Activated CD4-positive, CD25-positive, alpha-beta regulatory T cell (primary cell): ENCODE data around the gene GDI2.
A peak's percentile ranks its signal among the peaks of the same experiment; 100 is the strongest.
"Not testable (repeated sequence)": the region's sequence is repeated elsewhere in the genome, so short reads cannot be mapped to it uniquely, and the experiment has no call there.

Experiments
- DNase-seq, 4 experiments: peaks; one replicate each; lab custom pipeline; 2025; lab: John Stamatoyannopoulos, UW

Gene GDI2

DNA sequence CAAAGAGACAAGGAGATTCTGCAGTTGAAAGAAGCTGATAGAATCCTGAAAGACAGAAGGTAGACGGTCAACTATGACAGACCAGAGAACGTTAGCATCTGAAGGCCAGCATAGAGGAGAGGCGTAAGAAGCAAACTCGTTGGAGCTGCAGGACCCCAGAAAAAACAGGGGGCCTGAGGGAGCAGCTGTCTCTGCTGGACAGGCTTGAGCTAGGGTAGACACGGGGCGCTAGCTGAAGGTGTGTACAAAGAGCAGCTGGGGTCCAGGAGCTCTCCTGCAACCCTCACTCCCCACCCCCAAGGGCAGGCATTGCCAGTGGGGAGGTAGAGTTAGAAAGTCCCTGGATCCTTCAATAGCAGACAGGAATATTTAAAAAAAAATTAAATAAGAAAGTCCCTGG is 14.6 kb upstream of the GDI2 start:
- no peak for DNase-seq

DNA sequence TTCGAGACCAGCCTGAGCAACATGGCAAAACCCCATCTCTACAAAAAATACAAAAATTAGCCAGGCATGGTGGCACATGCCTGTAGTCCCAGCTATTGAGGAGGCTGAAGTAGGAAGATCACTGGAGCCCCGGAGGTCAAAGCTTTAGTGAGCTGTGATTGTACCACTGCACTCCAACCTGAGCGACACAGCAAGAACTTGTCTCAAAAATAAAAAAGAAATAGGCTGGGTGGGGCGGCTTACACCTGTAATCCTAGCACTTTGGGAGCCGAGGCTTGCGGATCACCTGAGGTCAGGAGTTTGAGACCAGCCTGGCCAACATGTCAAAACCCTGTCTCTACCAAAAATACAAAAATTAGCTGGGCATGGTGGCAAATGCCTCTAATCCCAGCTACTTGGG is 13.3 kb upstream of the GDI2 start:
- not testable (repeated sequence) for DNase-seq

DNA sequence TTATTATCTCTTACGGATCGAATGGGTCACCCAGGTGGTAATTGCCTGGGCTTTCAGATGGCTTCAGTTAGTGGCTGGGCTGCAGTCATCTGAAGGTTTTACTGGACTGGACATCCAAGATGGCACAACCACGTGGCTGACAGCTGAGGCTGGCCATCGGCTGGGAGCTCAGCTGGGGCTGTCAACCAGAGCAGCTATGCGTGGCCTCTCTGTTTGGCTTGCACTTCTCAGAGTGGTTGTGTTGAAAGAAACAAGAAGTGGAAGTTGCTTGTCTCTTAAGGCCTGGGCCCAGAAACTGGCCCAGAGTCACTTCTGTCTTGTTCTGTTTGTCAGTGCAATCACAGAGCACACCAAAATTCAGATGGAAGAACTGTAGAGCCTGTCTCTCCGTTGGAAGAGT is 5.7 kb upstream of the GDI2 start:
- DNase-seq: no peak

DNA sequence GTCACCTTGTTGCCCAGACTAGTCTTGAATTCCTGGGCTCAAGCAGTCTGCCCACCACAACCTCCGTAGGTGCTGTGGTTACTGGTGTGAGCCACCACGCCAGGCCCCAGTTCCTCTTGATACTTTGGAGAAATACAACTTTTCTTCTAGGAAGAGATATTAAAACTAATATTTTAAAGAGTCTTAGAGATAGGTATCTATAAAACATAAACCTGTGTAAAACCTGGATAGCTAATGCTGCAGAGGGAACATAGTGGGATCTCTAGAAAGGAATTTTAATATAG is 4.8 kb upstream of the GDI2 start:
- no peak for DNase-seq

DNA sequence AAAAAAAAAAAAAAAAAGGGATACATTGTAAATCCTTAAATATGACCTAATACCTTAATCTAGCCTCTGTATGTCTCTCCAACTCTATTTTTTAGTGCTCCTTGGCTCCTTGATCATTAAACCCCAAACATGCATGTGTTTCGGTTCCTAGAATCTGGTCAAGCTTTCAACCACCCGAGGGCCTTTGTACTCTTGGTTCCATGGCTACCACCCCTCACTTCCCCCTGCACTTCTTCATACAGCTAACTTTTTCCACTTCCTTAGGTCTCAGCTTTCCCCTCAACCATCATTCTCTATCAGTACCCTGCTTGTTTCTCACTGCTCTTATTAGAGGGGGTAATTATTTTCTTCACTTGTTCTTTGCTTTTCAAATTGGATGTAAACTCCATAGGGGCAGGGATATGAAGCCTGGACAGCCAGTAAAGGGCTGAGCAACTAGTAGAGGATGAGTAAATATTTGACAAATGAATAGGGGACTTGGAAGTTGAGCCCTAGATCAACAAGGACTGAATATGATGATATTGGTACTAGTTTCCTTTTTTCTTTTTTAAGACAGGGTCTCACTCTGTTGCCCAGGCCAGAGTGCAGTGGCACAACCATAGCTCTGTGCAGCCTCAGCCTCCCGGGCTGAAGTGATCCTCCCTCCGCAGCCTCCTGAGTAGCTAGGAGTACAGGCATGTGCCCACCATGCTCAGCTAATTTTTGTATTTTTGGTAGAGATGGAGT is 4.3 kb upstream of the GDI2 start:
- no peak for DNase-seq

DNA sequence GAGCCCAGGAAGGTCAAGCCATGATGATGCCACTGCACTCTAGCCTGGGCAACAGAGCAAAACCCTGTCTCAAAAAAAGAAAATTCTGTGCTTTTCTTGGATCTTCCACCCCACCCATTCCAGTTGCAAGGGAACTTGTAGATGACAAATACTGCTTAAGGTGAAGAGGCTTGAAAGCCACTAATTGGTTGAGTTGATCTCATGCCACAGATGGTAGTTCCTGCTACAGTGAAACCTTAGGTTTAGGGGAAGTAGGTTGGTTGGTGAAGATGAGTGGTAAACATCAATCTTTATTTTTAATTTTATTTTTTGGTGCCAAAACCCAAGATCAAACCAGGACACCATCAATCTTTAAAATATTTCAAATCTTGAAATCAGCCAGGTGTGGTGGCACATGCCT is 2.9 kb upstream of the GDI2 start:
- no peak for DNase-seq

GRCh38 chr10:5814110-5815107 is 1.2 kb upstream of the GDI2 start:
- DNase-seq: no peak

GRCh38 chr10:5813091-5813340 is 218 bp downstream of the GDI2 start:
- no peak for DNase-seq

- DNase-seq: peak in 3 of 4 experiments; percentile 16 to 24 (median 24)
These were observed 747 bp downstream of the GDI2 start for GRCh38 chr10:5812283-5813090.

DNA sequence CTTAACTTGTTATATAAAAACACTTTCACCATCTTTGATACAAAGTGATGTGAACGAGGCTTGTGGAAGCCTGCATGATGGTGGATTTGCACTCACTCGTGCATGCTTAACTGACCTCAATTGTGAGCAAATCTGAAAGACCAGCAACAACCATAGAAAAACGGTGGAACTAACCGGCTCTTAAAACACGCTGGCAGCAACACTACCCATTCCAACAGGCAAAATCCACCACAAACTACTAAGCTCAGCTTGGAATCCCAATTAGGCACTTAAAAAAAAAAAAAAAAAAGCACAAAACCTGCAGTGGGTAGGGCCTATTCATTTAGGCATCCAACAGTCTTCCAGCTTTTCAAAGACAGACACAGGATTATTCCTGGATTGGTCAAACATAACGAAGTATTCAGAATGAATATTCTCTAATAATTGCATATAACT is 1.8 kb downstream of the GDI2 start:
- no peak for DNase-seq

- no peak for DNase-seq
These were observed 3.0 kb downstream of the GDI2 start for GRCh38 chr10:5810225-5810624.

DNA sequence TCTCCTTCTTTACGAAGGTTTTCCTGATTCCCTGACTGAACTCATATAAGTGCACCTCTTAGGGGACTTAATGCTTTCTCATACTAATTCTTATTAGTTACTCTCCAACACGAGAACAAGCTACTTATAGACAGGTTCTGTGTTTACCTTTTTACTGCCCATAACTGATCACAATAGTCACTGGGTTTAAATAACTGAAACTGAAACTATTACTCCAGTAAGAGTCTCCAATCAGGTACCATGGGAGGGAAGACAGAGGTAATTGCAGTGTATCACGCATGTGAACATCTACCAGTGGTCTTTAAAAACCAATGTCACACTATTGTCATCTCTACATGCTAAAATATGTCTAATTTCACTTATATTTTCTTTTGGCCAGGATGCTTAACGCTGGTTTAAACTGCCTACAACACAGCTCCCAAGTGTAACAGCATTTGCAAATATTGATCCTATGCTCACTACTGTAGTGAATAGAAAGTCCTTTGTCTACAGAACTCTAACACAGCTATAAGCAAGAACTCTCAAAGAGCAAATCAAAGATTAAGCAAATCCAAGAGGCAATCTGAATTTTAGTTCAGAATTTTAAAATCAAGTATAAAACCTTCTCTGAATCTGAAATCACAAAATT is 3.6 kb downstream of the GDI2 start:
- no peak for DNase-seq

- DNase-seq: not testable (repeated sequence)
These were observed 4.3 kb downstream of the GDI2 start for GRCh38 chr10:5808783-5809392.

GRCh38 chr10:5806745-5807144 is 6.5 kb downstream of the GDI2 start:
- DNase-seq: no peak

- no peak for DNase-seq
These were observed 7.5 kb downstream of the GDI2 start for GRCh38 chr10:5805711-5806110.

DNA sequence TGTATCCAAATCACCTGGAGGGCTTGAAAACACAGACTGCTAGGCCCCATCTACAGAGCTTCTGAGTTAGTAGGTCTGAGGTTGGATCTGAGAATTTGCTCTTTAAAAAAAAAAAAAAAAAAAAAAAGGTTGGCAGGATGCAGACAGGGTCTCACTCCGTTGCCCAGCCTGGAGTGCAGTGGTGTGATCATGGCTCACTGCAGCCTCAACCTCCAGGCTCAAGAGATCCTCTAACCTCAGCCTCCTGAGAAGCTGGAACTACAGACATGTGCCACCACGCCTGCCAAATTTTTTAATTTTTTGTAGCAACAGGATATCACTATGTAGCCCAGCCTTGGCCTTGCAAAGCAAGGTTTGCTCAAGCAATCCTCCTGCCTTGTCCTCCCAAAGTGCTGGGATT is 8.0 kb downstream of the GDI2 start:
- DNase-seq: no peak

DNA sequence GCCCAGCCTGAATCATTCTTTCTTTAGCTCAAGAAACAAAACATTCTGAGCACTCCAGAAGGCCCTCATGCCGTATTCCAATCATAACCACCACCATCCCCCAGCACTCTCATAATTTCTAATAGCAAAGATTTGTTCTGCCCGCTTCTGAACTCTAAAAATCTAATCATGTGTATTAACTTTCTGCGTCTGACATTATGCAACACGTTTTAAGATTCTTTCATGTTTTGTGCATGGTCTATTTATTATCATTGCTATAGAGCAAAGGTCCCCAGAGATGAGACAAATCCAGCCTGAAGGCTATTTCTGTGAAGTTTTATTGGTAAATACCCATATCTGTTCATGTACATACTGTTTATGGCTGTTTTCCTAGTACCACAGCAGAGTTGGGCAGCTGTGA is 8.8 kb downstream of the GDI2 start:
- DNase-seq: no peak

- DNase-seq: no peak
These were observed 12.5 kb downstream of the GDI2 start for GRCh38 chr10:5800782-5801181.

DNA sequence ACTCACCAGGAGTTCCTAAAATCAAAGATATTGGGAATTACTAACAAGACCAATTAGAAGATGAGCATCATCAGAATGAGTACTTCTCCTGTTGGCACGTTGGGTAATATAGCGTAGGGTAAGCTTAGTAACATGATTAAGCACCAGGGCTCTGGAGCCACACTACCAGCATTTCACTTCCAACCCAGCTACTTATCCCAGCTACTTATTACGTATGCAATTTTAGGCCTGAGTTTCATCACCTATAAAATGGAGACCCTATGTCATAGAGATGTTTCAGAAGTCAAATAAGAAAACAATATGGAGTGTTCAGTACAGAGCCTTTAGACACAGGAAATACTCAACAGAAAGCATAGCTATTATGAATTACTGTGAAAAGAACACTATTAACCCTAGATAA is 19.0 kb downstream of the GDI2 start:
- DNase-seq: no peak

- no peak for DNase-seq
These were observed 23.6 kb downstream of the GDI2 start for GRCh38 chr10:5789626-5790025.

GRCh38 chr10:5788969-5789368 is 24.3 kb downstream of the GDI2 start:
- DNase-seq: no peak

GRCh38 chr10:5783300-5783699 is 29.9 kb downstream of the GDI2 start:
- no peak for DNase-seq
